ENCODE data around the gene TEX14. TPM values are rescaled to one million over a fixed set of nuclear protein-coding genes. Genes with fewer than 3 reads are reported as not detected.

TEX14 gene
- total RNA-seq, 1 experiment from 2014 or later = not detected

DNA sequence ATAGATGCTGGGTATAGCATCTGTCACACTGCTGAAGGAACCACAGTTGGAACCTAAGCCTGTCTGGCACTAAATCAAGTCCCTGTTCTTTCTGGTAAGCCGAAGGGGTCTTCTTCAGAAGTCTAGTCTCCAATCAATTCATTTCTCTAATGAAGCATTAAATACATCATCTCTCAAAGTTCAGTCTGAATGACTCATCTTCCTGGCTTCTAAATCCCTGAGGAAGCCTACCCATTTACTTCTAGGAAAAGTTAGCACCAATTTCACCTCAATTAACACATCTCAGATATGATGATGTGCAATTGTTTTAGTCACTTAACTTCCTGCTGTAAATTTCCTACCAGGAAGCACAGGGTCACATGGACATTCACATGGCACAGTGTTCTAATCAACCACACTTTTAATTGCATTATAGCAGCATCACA lies 49.9 kb downstream of the TEX14 start:
- Mint-ChIP-seq H3K9me3 (ENCODE audit: unreplicated experiment) (no peaks in the 10 kb centered on the region), H3K27me3 (ENCODE audit: insufficient read depth, unreplicated experiment) (no peaks in the 10 kb centered on the region), H3K27ac (ENCODE audit: low read depth, unreplicated experiment) (no peak overlapping the region), H3K36me3 (ENCODE audit: insufficient read depth, unreplicated experiment) (no peaks in the 10 kb centered on the region), H3K4me1 (ENCODE audit: insufficient read depth, unreplicated experiment) (peaks cover 12% of the 10 kb centered on the region), H3K4me3 (ENCODE audit: unreplicated experiment) (no peak overlapping the region)
- ChIA-PET CTCF (interaction anchor here (1.6 kb wide), 1 partner anchor 13 kb away, joined by 3 read pairs; no protein-coding TSS in a partner anchor), POLR2A (interaction anchor here (0.7 to 3.3 kb wide), 2 partner anchors 10 to 1323 kb away, joined by 4 to 28 read pairs; partner anchors contain the start of gene RNFT1)
- TF ChIP-seq, protein P1, sequence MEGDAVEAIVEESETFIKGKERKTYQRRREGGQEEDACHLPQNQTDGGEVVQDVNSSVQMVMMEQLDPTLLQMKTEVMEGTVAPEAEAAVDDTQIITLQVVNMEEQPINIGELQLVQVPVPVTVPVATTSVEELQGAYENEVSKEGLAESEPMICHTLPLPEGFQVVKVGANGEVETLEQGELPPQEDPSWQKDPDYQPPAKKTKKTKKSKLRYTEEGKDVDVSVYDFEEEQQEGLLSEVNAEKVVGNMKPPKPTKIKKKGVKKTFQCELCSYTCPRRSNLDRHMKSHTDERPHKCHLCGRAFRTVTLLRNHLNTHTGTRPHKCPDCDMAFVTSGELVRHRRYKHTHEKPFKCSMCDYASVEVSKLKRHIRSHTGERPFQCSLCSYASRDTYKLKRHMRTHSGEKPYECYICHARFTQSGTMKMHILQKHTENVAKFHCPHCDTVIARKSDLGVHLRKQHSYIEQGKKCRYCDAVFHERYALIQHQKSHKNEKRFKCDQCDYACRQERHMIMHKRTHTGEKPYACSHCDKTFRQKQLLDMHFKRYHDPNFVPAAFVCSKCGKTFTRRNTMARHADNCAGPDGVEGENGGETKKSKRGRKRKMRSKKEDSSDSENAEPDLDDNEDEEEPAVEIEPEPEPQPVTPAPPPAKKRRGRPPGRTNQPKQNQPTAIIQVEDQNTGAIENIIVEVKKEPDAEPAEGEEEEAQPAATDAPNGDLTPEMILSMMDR (IDR thresholded peaks at IDR 0.05; ENCODE audit: unreplicated experiment) = no peak
- no peak for DNase-seq (ENCODE audit: unreplicated experiment)
- BruUV-seq (replicated peaks) = no TSS peak
- intact Hi-C loops (cut with micrococcal nuclease) = no loop called here

DNA sequence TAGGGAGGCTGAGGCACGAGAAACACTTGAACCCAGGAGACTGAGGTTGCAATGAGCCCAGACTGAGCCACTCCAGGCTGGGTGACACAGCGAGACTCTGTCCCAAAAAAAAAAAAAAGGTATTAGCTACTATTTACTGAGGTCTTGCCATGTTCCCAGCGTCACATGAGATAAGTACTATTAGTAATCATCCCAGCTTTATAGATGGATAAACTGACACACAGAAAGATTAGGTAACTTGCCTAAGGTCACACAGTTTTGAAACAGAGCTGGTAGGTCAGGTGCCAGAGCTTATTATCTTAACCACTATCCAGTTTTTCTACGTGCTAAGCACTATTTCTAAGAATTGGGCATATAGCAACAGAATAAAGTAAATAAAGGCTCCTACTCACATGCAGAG lies 51.6 kb downstream of the TEX14 start:
- ChIA-PET CTCF (interaction anchor here (0.6 to 1.6 kb wide), 4 partner anchors 8 to 961 kb away, joined by 3 to 9 read pairs (median 4); no protein-coding TSS in a partner anchor), POLR2A (interaction anchor here (1.2 to 3.3 kb wide), 3 partner anchors 9 to 21 kb away, joined by 3 to 28 read pairs (median 5); no protein-coding TSS in a partner anchor)
- intact Hi-C loops (cut with micrococcal nuclease) = no loop called here
- BruUV-seq (replicated peaks) = no TSS peak
- H3K4me1 Mint-ChIP-seq (ENCODE audit: insufficient read depth, unreplicated experiment) = peaks cover 12% of the 10 kb centered on the region
- DNase-seq (ENCODE audit: unreplicated experiment) = no peak
- H3K4me3 Mint-ChIP-seq (ENCODE audit: unreplicated experiment) = no peak overlapping the region
- no peaks in the 10 kb centered on the region for H3K36me3 Mint-ChIP-seq (ENCODE audit: insufficient read depth, unreplicated experiment)
- no peak overlapping the region for H3K27ac Mint-ChIP-seq (ENCODE audit: low read depth, unreplicated experiment)
- TF ChIP-seq, protein P1 (IDR thresholded peaks at IDR 0.05; ENCODE audit: unreplicated experiment) = no peak
- no peaks in the 10 kb centered on the region for H3K27me3 Mint-ChIP-seq (ENCODE audit: insufficient read depth, unreplicated experiment)
- no peaks in the 10 kb centered on the region for H3K9me3 Mint-ChIP-seq (ENCODE audit: unreplicated experiment)

- no peak overlapping the region for H3K4me3 Mint-ChIP-seq (ENCODE audit: unreplicated experiment)
Observed at GRCh38 chr17:58639681-58640080, 52.2 kb downstream of the TEX14 start.

GRCh38 chr17:58637011-58637570 lies 54.8 kb downstream of the TEX14 start:
- Mint-ChIP-seq H3K36me3 (ENCODE audit: insufficient read depth, unreplicated experiment) (no peaks in the 10 kb centered on the region), H3K4me1 (ENCODE audit: insufficient read depth, unreplicated experiment) (peaks cover 5% of the 10 kb centered on the region), H3K9me3 (ENCODE audit: unreplicated experiment) (no peaks in the 10 kb centered on the region), H3K27me3 (ENCODE audit: insufficient read depth, unreplicated experiment) (no peaks in the 10 kb centered on the region), H3K4me3 (ENCODE audit: unreplicated experiment) (no peak overlapping the region), H3K27ac (ENCODE audit: low read depth, unreplicated experiment) (no peak overlapping the region)
- no peak for DNase-seq (ENCODE audit: unreplicated experiment)
- BruUV-seq (replicated peaks) = no TSS peak
- ChIA-PET CTCF (no interaction called here), POLR2A (no interaction called here)
- intact Hi-C loops (cut with micrococcal nuclease) = no loop called here
- TF ChIP-seq, protein P1 (IDR thresholded peaks at IDR 0.05; ENCODE audit: unreplicated experiment) = no peak

More at GRCh38 chr17:58639681-58640080, 52.2 kb downstream of the TEX14 start:
- intact Hi-C loops (cut with micrococcal nuclease) = no loop called here
- no TSS peak for BruUV-seq (replicated peaks)
- Mint-ChIP-seq H3K36me3 (ENCODE audit: insufficient read depth, unreplicated experiment) (no peaks in the 10 kb centered on the region), H3K27ac (ENCODE audit: low read depth, unreplicated experiment) (no peak overlapping the region), H3K4me1 (ENCODE audit: insufficient read depth, unreplicated experiment) (peaks cover 12% of the 10 kb centered on the region), H3K9me3 (ENCODE audit: unreplicated experiment) (no peaks in the 10 kb centered on the region), H3K27me3 (ENCODE audit: insufficient read depth, unreplicated experiment) (no peaks in the 10 kb centered on the region)
- TF ChIP-seq, protein P1 (IDR thresholded peaks at IDR 0.05; ENCODE audit: unreplicated experiment) = no peak
- no peak for DNase-seq (ENCODE audit: unreplicated experiment)
- ChIA-PET CTCF (interaction anchor here (0.6 to 1.5 kb wide), 2 partner anchors 8 to 961 kb away, joined by 4 to 9 read pairs; no protein-coding TSS in a partner anchor), POLR2A (interaction anchor here (1.4 to 3.3 kb wide), 2 partner anchors 8 to 20 kb away, joined by 5 to 28 read pairs; no protein-coding TSS in a partner anchor)
